ENCODE data around the gene SNX33. TPM values are rescaled to one million over a fixed set of nuclear protein-coding genes. Genes with fewer than 3 reads are reported as not detected.

SNX33 gene
- total RNA-seq, 1 experiment from 2014 or later: 19.8 TPM

GRCh38 chr15:75646944-75647364 lies 758 bp upstream of the SNX33 start (continued):
- TF ChIP-seq ZNF512 (CRISPR knock-in tag; IDR thresholded peaks at IDR 0.05; ENCODE audit: borderline replicate concordance) (no peak), EMX1 (CRISPR knock-in tag; IDR thresholded peaks at IDR 0.05) (no peak), RELA (CRISPR knock-in tag; IDR thresholded peaks at IDR 0.05; ENCODE audit: borderline replicate concordance) (no peak), SP1 (CRISPR knock-in tag; conservative IDR thresholded peaks at IDR 0.05) (no peak)

GRCh38 chr15:75648156-75649000 lies 666 bp downstream of the SNX33 start:
- peaks cover 15% of the 10 kb centered on the region for H3K36me3 Mint-ChIP-seq
- peaks cover 23% of the 10 kb centered on the region for H3K27me3 Mint-ChIP-seq (ENCODE audit: low read depth)
- ATAC-seq: peak; percentile 46
- peak; percentile 71 for DNase-seq (ENCODE audit: low spot score)
- H3K4me1 Mint-ChIP-seq: peaks cover 59% of the 10 kb centered on the region
- H3K9me3 Mint-ChIP-seq: no peaks in the 10 kb centered on the region
- POLR2A ChIA-PET: interaction anchor here (0.7 to 2.6 kb wide), 13 partner anchors 8 to 860 kb away, joined by 3 to 34 read pairs (median 4); partner anchors contain the start of genes IMP3, PTPN9, SIN3A and SNUPN
- TF ChIP-seq ZNF423 (CRISPR knock-in tag; IDR thresholded peaks at IDR 0.05) (no peak), EMX1 (CRISPR knock-in tag; IDR thresholded peaks at IDR 0.05) (no peak), SMAD4 (CRISPR knock-in tag; IDR thresholded peaks at IDR 0.05) (no peak), ZBTB43 (CRISPR knock-in tag; IDR thresholded peaks at IDR 0.05) (no peak), CBFB (CRISPR knock-in tag; IDR thresholded peaks at IDR 0.05; ENCODE audit: low read depth) (no peak)
- TF ChIP-seq, protein P1, sequence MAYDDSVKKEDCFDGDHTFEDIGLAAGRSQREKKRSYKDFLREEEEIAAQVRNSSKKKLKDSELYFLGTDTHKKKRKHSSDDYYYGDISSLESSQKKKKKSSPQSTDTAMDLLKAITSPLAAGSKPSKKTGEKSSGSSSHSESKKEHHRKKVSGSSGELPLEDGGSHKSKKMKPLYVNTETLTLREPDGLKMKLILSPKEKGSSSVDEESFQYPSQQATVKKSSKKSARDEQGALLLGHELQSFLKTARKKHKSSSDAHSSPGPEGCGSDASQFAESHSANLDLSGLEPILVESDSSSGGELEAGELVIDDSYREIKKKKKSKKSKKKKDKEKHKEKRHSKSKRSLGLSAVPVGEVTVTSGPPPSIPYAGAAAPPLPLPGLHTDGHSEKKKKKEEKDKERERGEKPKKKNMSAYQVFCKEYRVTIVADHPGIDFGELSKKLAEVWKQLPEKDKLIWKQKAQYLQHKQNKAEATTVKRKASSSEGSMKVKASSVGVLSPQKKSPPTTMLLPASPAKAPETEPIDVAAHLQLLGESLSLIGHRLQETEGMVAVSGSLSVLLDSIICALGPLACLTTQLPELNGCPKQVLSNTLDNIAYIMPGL (CRISPR knock-in tag; IDR thresholded peaks at IDR 0.05): no peak
- TF ChIP-seq, protein P2, sequence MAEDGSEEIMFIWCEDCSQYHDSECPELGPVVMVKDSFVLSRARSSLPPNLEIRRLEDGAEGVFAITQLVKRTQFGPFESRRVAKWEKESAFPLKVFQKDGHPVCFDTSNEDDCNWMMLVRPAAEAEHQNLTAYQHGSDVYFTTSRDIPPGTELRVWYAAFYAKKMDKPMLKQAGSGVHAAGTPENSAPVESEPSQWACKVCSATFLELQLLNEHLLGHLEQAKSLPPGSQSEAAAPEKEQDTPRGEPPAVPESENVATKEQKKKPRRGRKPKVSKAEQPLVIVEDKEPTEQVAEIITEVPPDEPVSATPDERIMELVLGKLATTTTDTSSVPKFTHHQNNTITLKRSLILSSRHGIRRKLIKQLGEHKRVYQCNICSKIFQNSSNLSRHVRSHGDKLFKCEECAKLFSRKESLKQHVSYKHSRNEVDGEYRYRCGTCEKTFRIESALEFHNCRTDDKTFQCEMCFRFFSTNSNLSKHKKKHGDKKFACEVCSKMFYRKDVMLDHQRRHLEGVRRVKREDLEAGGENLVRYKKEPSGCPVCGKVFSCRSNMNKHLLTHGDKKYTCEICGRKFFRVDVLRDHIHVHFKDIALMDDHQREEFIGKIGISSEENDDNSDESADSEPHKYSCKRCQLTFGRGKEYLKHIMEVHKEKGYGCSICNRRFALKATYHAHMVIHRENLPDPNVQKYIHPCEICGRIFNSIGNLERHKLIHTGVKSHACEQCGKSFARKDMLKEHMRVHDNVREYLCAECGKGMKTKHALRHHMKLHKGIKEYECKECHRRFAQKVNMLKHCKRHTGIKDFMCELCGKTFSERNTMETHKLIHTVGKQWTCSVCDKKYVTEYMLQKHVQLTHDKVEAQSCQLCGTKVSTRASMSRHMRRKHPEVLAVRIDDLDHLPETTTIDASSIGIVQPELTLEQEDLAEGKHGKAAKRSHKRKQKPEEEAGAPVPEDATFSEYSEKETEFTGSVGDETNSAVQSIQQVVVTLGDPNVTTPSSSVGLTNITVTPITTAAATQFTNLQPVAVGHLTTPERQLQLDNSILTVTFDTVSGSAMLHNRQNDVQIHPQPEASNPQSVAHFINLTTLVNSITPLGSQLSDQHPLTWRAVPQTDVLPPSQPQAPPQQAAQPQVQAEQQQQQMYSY (CRISPR knock-in tag; IDR thresholded peaks at IDR 0.05): 0 out of 2 replicates have a peak, but pooled peaks have one; percentile 1
- TF ChIP-seq, protein P3, sequence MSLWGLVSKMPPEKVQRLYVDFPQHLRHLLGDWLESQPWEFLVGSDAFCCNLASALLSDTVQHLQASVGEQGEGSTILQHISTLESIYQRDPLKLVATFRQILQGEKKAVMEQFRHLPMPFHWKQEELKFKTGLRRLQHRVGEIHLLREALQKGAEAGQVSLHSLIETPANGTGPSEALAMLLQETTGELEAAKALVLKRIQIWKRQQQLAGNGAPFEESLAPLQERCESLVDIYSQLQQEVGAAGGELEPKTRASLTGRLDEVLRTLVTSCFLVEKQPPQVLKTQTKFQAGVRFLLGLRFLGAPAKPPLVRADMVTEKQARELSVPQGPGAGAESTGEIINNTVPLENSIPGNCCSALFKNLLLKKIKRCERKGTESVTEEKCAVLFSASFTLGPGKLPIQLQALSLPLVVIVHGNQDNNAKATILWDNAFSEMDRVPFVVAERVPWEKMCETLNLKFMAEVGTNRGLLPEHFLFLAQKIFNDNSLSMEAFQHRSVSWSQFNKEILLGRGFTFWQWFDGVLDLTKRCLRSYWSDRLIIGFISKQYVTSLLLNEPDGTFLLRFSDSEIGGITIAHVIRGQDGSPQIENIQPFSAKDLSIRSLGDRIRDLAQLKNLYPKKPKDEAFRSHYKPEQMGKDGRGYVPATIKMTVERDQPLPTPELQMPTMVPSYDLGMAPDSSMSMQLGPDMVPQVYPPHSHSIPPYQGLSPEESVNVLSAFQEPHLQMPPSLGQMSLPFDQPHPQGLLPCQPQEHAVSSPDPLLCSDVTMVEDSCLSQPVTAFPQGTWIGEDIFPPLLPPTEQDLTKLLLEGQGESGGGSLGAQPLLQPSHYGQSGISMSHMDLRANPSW (CRISPR knock-in tag; conservative IDR thresholded peaks at IDR 0.05; ENCODE audit: low read depth): no peak
- CTCF ChIA-PET: interaction anchor here (0.6 to 2.6 kb wide), 24 partner anchors 10 to 280 kb away, joined by 3 to 18 read pairs (median 7); partner anchors contain the start of genes MAN2C1, PTPN9, SIN3A and SNUPN
- peak overlapping the region; percentile 91 for H3K4me3 Mint-ChIP-seq
- peak overlapping the region; percentile 98 for H3K27ac Mint-ChIP-seq

All from WTC11 (cell line).